HK-2 (cell line): ENCODE data around the gene RPTOR.
"Not testable (repeated sequence)": the region's sequence is repeated elsewhere in the genome, so short reads cannot be mapped to it uniquely, and the experiment has no call there.

Experiments used
- DNase-seq: peaks from one replicate; pipeline ENCODE4 v3.0.0-alpha.2; 2018; ENCODE audit not compliant: unreplicated experiment

RPTOR gene

DNA sequence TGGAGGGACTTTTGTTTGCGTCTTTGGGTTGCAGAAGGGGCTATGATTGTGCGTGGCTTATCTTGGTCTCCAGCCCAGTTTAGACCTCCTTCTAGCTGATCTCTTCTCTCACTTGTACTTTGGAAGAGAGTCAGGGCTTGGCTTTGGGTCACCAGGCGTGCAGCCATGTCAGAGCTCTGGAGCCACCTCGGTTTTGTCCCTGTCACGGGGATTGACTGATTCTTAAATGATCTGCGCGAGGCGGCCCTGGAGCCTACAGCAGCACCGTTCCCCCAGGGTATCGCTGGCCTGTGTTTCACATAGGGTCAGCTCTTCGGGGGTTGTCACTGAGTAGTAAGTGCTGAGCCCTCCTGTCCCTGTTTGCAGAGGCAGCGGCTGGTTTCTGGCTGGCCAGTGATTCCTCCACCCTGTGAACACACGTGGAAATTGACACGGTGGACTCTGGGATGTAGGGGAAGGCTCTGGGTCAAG, 237.2 kb downstream of the RPTOR start:
- no peak for DNase-seq

DNA sequence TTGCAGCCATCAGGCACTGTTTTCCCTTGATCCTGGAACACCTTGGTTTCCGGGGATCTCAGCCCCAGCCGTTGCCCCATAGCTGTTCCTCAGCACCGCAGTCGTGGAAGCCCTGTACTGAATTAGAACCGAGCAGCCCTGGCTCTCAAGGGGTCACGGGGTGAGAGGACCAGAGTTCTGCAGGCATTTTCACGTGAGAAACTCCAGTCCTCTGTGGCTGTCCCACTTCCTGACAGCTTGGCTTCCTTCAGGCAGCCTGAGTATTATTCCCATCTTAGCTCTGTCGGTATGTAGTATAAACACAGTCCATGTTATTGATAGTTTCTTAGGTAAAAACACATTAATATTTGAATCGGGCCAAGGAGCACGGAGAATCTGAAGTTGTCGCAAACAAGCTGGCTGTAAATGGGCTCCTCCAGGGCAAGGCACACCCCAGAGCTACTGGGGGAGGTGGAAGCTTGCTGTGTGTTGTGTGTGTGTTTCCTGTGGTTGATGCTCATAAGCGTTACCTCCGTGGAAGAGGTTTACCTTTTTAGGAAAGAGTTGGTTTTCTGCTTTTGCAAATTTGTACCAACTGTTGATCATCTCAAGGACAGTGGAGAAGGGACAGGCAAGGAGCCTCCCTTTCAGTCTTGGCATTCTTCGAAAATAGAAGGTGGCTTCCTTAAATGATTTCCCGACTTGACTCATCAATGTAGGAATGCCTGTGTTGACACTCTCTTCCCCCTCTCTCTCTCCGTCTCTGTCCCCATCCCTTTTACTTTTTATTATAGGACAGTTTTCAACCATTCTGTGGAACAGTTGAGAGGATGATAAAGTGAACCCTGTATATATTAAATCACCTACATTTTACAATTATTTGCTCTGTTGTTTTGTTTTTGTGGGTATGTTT, 238.1 kb downstream of the RPTOR start:
- DNase-seq, result no peak

DNA sequence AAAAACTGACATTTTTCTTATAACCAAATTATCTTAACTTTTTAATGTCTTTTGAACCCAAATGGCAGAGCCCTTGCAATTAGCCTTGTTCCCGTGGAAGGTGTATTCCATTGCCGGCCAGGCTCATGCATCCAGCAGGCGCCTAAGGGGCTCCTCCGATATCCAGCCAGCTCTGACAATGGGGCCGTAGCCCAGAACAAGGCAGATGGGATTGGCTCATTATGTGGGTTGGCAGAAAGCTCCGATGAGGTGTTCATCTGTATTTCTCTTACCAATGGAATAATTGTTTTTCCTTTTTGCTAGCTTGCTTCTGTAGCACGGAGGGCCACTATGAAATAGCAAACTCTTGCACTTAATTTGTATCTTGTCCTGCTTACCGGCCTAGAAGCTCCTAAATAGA, 238.8 kb downstream of the RPTOR start:
- no peak for DNase-seq

DNA sequence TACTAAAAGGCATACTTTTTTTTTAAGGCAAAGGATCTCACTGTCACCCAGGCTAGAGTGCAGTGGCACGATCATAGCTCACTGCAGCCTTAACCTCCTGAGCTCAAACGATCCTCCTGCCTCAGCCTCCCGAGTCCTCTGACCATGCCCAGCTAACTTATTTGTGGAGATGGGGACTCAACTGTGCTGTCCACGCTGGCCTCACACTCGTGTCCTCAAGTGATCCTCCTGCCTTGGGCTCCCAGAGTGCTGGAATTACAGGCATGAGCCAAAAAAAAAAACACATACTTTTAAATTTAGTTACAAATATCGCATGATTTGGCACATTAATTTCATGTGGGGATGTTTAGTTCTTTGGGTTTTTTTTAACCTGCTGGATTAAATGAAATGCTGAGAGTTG, 239.3 kb downstream of the RPTOR start:
- DNase-seq, result no peak

DNA sequence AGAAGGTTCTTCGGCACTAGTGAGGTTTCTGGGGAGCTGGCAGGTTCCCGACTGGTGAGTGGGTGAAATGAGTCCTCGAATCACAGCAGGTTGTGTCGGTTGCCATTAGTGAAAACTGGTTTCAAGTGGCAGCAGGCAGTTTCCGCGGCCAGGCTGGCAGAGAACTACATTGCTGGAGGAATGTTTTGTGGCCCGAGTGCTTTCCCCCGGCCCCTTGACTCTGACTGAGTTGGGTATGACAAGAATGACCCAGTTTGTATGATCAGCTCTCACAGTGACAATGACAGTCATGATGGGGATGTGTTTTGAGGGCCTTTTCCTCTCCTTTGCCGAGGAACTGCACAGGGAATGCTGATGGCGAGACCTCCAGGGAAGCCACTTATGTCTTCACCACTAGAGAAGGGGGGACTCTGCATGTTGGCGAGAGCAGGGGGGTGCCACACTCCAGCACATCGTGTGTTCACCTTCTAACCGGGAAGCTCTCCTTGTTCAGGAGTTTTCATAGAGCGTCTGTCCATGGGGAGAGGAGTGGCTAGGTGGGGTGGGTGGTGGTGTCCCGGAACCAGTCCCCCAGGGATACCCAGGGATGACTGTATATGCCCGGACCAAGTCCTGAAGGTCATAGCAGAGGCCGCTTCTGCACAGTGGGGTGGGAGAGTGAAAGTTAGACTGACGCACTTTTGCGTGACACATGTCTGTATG, 241.0 kb downstream of the RPTOR start:
- DNase-seq, result no peak

DNA sequence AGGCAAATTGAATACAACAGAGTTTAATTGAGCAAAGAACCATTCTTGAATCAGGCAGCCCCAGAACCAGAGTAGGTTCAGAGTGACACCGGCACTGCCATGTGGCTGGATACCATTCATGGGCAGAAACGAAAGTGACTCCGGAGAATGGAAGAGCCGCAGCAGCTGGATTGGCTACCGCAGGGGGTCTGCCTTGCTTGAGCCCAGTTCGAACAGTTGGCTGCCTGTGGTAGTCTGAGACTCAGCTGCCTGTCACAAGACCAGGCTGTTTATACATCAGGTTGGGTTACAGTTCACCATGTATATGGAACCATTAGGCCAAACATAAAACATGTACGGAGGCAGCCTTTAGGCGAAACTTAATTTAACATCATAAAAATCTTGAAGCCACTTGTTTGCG, 241.8 kb downstream of the RPTOR start:
- DNase-seq, result no peak

DNA sequence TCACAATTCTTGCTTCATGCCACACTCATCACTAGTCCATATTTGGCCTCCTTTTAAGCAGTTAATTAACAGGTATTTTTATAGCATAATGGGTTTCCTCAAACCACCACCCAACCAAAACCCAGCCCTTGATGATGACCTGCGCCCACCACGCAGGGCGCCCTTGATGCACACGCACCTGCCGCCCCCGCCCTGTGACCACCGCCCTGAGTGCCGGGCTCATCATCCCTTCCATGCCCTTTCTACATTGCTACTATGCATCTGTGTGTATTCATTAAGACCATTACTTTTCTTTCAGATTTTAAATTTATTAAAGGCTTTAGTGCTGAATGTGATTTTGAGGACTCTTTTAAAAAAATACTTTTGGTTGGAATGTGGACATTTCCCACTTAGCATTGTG, 242.2 kb downstream of the RPTOR start:
- no peak for DNase-seq

DNA sequence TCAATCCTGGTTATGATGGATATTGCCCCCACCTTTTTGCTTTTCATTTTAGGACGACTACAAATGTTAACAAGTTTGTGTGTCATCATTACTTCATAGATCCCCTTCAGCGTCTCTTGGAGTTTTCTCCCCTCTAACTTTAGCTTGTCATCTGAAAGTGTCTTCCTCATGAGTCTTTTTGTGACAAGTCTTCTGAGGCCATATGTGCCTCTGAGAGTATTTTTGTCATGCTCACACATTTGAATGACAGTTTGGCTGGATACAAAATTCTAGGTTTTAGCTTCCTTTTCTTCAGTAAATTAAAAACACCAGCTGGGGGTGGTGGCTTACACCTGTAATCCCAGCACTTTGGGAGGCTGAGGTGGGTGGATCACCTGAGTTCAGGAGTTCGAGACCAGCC, 243.2 kb downstream of the RPTOR start:
- no peak for DNase-seq

DNA sequence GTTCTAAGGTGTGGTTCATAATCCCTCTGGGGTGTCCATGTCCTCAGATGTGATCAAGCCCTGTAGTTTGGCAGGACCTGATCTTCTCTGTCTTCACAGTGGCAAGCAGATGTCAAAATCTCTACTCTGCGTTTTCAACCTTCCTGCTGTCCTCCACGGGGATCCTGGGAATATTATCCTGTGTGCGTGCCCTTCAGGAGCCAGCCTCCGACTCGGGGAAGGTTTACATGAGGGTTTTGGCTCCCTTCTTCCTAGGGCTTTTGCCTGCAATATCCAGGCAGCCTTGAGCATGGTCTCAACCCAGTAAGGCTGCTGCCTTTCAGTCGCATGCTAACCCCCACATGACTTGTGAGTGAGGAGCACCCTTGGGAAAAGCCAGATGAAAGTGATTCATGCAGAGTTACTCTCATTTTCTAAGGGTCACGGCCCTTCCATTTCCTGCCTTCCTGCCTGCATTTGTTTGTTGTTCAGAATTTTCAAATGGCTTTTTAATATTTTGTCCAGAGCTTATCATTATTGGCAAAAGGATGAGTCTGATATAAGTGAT, 244.8 kb downstream of the RPTOR start:
- DNase-seq, result peak; percentile 32

DNA sequence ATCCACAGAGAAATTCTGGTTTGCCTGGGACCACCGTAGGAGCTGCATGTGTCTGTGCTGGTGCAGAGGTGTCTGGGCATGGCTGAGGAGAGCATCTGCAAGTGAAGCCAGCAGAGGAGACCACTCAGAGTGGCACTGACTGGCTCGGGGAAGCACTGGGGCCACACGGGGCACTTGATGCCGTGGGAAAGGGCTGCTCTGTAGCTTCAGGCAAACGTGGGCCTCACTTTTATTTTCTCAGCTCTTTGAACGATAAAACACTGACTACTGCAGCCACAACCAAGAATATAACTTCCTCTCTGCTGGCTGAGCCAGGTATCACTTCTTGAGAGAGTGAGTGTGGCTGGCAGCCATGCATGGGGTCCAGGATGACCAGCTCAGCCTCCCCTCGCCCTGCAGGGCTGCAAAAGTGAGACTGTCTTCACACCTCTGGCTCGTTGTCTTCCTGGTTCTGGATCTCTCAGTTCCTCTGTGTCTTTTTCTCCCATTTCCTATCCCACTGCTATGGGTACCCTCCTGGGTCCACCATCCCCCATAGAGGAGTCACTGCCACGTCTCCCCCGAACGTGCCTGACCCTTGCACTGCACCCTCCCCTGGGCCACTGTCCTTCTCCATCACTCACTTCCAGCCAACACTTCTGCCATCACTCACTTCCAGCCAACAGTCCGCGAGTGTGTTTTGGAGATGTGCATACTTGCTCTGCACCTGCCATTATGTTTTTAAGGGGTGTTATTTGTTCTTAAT, 245.6 kb downstream of the RPTOR start:
- no peak for DNase-seq

DNA sequence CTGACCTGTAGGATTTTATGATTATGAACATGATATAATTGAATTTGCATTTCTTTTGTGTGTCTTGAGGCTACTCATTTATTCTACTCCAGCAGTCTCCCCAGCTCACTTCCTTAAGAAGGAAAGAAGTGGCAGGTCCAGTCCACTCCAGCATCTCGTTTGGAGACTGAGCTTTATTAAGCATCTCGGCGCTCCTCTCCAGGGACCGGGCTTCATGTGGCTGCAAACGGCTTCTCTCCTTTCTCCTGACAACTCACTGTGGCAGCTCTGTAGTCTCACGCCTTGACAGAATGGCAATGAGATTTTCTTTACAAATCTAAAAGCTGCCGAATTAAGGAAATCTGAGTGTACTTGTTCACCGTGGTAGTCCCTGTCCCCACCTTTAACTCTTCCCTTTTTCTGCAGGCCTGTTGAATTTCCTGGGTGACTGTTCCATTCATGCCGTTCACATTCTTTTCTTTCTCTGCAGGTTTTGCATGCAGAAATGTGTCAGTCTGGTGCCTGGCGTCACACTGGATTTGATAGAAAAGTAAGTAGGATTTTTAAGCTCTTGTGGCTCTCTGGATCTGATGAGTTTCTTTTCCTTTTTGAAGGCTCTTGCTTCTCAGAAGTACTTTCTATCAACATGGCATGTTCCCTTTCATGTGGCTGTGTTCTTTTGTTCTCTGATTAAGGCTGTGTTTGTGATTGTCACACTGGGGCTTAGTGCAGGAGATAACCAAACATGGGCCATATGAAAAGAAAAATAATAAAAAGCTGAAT, 246.5 kb downstream of the RPTOR start:
- DNase-seq, result no peak

DNA sequence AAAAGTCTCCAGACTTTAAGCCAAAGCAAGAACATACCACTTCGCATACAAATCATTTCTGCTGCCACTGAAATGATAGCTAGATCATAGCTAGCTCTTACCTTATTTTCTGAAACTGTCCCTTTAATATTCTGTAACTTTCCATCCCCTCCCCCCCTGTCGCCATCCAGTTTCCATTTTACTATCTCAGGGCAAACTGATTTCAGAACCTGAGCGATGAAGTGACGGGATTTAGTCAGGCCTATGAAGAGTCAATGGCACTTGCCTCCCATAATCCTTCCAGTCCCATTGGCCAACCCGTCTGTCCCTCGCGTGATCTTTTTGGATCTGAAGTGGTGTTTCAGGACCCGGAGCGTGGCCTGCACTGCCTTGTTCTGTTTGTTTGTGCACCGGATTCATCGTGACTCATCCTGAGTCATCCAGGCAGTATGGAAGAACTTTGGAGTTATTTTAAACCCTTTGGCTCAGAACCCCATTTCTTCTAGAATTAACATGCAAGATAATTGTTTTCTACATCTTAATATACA, 247.2 kb downstream of the RPTOR start:
- DNase-seq, result peak; percentile 51

DNA sequence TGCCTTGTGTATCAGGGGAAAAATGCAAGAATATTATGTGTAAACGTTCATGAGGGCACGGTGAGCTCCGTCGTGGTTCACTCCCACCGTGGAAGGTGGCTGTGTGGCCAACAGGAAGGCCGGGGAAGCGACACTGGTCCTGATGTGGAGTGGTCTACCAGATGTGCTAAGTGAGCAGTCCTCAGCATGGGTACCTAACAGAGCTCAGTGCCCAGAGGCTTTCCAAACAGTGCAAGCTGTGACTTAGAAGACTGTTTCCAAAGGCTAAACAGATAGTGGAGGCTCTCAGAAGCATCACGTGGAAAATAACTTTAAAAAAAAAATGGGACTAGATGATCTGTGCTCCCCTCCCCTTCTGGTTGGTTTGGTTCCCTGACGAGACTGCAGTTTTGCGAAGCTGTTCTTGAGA, 247.7 kb downstream of the RPTOR start:
- DNase-seq, result no peak

DNA sequence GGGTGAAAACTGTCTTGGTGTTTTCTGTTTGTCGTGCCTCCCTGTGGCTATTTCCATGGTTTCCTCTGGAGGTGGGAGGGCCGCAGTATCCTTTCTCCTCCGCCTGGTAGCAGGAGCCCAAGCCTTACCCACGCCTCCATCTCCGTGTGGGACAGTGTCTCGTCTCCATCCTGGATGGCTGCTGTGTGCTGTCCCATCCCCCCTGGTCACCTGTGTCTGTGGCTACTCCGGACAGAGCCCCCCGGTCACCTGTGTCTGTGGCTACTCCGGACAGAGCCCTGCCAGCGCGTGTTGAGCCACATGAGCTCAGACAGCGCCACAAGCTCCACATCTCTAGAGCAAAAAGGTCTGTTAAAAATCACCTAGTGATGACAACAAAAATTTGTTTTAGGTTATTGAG, 248.8 kb downstream of the RPTOR start:
- DNase-seq, result no peak

DNA sequence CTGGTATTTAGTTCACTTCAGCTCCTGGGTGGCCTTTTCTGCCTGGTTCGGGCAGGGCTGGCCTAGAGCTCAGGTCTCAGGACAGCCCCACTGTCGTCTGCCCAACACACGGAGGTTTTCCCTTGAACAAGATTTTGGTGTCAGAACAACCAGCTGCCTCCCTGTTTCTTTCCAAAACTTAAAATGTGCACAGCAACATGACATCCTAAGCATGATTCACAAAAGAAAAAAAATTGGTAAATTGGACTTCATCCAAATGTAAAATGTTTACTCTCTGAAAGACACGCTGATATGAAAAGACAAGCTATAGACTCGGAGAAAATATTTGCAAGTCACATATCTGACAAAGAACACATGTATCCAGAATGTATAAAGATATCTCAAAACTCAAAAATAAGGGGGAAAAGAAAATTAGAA, 249.2 kb downstream of the RPTOR start:
- DNase-seq, result no peak

DNA sequence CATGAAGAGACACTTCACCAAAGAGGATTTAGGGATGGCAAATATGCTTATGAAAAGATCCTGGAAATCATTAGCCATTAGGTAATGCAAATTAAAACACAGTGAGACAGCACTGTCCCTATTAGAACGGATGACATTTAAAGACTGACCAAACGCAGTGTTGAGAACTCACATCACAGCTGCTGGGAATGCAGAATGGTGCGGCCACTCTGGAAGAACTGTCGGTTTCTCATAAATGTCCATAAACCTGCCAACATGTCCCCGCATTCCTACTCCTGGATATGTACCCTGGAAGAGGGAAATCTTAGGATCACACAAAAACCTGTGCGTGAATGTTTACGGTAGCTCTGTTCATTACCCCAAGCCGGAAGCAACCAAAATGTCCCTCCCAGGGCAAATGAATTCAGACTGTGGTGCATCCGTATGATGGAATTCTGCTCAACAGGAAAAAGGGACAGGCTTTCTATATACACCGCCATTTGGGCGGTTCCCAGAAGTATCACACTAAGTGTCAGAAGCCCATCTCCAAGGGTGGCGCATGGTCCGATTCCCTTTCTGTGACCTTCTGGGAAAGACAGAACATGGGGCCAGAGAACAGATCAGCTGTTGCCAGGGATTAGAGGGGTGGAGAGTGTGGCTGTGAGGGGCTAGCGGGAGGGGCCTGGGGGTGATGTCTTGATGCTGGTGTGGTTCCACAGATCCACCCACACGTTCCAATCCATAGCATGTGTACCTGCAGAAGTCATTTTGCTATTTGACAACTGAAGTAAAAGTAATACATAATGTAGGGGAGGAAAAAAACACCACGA, 249.8 kb downstream of the RPTOR start:
- DNase-seq, result no peak

DNA sequence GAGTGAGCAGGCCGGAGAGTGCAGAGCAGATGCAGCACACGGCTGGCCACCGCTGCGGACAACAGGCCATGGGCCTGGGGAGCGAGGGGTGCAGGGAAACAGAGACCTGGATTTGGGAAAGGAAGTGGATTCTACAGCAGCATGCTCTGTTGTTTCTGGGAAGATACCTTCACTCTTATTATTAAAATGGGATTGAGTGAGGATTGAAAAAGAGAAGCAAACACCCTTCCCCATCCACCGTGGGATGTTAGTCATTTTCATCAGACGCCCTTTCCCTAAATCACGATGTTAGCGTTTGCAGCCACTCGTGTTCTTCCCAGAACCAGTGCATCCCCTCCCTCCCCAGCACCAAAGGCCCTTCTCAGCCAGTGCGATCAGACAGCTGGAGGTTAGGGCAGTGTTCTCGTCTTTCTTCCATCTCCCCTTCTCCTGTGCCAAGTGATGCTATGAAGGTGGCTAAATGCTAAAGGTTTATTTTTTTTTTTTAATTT, 250.5 kb downstream of the RPTOR start:
- no peak for DNase-seq

DNA sequence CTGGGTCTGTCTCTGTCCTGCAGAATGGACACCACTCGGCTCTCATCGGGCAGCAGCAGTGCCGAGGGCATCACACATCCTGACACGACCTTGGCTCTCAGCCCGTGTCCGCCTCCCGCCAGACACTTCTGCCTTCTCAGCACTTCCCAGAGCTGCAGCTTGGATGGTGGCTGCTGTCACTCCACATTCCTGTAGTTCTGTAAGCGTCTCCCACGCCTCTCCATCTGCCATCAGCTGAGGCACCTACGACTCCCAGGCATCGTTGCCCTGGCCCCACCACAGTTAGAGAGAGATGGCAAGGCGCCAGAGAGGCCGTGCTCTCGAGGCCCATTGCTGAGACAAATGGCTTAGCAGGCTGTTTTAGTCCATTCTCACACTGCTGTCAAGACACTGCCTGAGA, 251.1 kb downstream of the RPTOR start:
- DNase-seq, result no peak

DNA sequence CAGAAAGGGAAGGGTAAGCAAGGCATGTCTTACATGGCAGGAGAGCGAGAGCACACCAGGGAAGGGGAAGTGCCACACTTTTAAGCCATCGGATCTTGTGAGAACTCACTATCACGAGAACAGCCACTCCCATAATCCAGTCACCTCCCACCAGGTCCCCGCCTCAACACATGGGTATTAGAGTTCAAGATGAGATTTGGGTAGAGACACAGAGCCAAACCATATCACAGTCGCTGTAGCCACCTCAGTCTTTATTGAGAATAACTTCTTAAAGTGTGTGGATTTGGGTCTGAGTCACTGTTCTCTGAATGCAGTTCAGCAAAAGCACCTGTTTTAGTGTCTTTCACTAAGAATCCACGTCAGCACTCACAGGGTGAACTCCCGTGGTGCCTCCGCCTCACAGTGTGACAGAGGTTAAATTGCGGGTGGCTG, 251.8 kb downstream of the RPTOR start:
- no peak for DNase-seq

DNA sequence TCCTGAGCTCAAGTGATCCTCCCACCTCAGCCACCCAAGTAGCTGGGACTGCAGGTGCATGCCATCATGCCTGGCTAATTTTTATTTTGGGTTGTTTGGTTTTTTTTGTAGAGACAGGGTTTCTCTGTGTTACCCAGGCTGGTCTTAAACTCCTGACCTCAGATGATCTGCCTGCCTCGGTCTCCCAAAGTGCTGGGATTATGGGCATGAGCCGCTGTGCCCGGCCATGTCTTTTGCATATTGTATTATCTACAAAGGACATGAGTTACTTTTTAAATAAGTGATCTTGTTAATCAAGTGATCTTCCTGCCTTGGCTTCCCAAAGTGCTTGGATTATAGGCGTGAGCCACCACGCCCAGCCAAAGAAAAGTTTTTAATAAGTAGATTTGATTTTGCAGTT, 252.6 kb downstream of the RPTOR start:
- DNase-seq, result not testable (repeated sequence)
